Breast epithelium (tissue), 4 donors: ENCODE measurements around the gene COL23A1. TPM values are rescaled to one million over a fixed set of nuclear protein-coding genes. Genes with fewer than 3 reads are reported as not detected.
"Not testable (repeated sequence)": the region's sequence is repeated elsewhere in the genome, so short reads cannot be mapped to it uniquely, and the experiment has no call there.

Experiments used
- DNase-seq, 2 donors: peaks; one replicate each; pipeline ENCODE4 v3.0.0-alpha.2; 2019; ENCODE audit warnings: low spot score in 2 of 2
- H3K27ac ChIP-seq, 2 donors: fragments of 200-600 bp; sonication (generic) in 1 of 2; one replicate each; pipeline ENCODE4 v1.5.1; 2016 to 2019; ENCODE audit warnings: mild to moderate bottlenecking in 1 of 2
- H3K27me3 ChIP-seq, 2 donors: fragments of 200-600 bp; sonication (generic) in 1 of 2; one replicate each; pipeline versions ENCODE4 v1.5.1 to v1.6.0; 2017 to 2019; ENCODE audit warnings: control low read depth in 1 of 2, mild to moderate bottlenecking in 1 of 2
- H3K36me3 ChIP-seq: fragments of 200-600 bp; one replicate; pipeline ENCODE4 v1.5.1; 2019
- H3K4me1 ChIP-seq, 2 donors: fragments of 200-600 bp; sonication (generic); one replicate each; pipeline ENCODE4 v1.5.1; 2016 to 2019; ENCODE audit warnings: control low read depth in 1 of 2
- H3K4me3 ChIP-seq, 3 donors: fragments of 200-600 bp; sonication (generic); 1 replicate in 2 of 3; 2 replicates in 1 of 3; pipeline ENCODE4 v1.5.1; 2016 to 2019; ENCODE audit warnings: mild to moderate bottlenecking in 3 of 3, moderate library complexity in 2 of 3
- H3K9me3 ChIP-seq, 2 donors: fragments of 200-600 bp; sonication (generic) in 1 of 2; one replicate each; pipeline ENCODE4 v1.5.1; 2016 to 2019; ENCODE audit warnings: control low read depth in 1 of 2
- CTCF ChIP-seq, 3 donors: fragments of 450-650 bp; IDR thresholded peaks; one replicate each; pipeline ENCODE4 v1.5.1; 2016 to 2017; ENCODE audit warnings: antibody characterized with exemption in 3 of 3, mild to moderate bottlenecking in 3 of 3, moderate library complexity in 3 of 3
- POLR2A ChIP-seq: fragments of 450-650 bp; IDR thresholded peaks from one replicate; pipeline ENCODE4 v1.6.1; 2016; ENCODE audit warnings: antibody characterized with exemption, mild to moderate bottlenecking, moderate library complexity
- POLR2AphosphoS5 ChIP-seq, 3 donors: sonication (generic); formaldehyde crosslinking; IDR thresholded peaks; one replicate each; pipeline ENCODE4 v1.6.1; 2017; ENCODE audit warnings: antibody characterized with exemption in 3 of 3
- intact Hi-C: fragments of 100-400 bp; cut with DNase I; formaldehyde crosslinking; loops from one replicate; pipeline ENCODE4 v1.15.1; 2023; ENCODE audit warnings: low total_unique reads
- total RNA-seq, 3 donors: library from RNA; depleted of rRNA; stranded (reverse); fragments of >200 nt; gene quantifications; one replicate each; pipeline ENCODE4 v1.1.0, GENCODE V29; 2016

COL23A1 gene
- total RNA-seq, 3 donors from 2014 or later: 0.32 to 3.3 (median 2.6) TPM

GRCh38 chr5:178231539-178232123, 358.6 kb downstream of the COL23A1 start:
- Histone ChIP-seq H3K9me3 (no peaks in the 10 kb centered on the region), H3K4me3 (peak overlapping the region; percentile 82 to 96 (median 92)), H3K27ac (peak overlapping the region; percentile 94 to 95), H3K36me3 (peaks cover 5% of the 10 kb centered on the region), H3K27me3 (no peaks in the 10 kb centered on the region), H3K4me1 (peaks cover 12 to 14% of the 10 kb centered on the region in 2 donors)
- no peak for DNase-seq
- TF ChIP-seq POLR2A (no peak), CTCF (IDR thresholded peaks at IDR 0.05) (no peak), POLR2AphosphoS5 (IDR thresholded peaks at IDR 0.05) (no peak)
- intact Hi-C loops: no loop called here

GRCh38 chr5:178230879-178231538, 359.2 kb downstream of the COL23A1 start:
- TF ChIP-seq CTCF (IDR thresholded peaks at IDR 0.05) (no peak), POLR2AphosphoS5 (IDR thresholded peaks at IDR 0.05) (peak in 1 of 3 donors; percentile 16)
- Histone ChIP-seq H3K27me3 (no peaks in the 10 kb centered on the region), H3K4me3 (peak overlapping the region; percentile 82 to 96 (median 92)), H3K36me3 (peaks cover 5% of the 10 kb centered on the region), H3K9me3 (no peaks in the 10 kb centered on the region), H3K4me1 (peaks cover 8 to 9% of the 10 kb centered on the region in 2 donors), H3K27ac (peak overlapping the region; percentile 94 to 95)
- intact Hi-C loops: no loop called here
- DNase-seq: no peak

- Histone ChIP-seq H3K27ac (no peak overlapping the region), H3K9me3 (no peaks in the 10 kb centered on the region), H3K4me1 (peaks cover 8 to 9% of the 10 kb centered on the region in 2 donors), H3K27me3 (no peaks in the 10 kb centered on the region), H3K36me3 (peaks cover 5% of the 10 kb centered on the region), H3K4me3 (no peak overlapping the region)
- TF ChIP-seq POLR2A (no peak), CTCF (IDR thresholded peaks at IDR 0.05) (no peak), POLR2AphosphoS5 (IDR thresholded peaks at IDR 0.05) (no peak)
- DNase-seq: no peak
- intact Hi-C loops: no loop called here
These were observed 360.3 kb downstream of the COL23A1 start for GRCh38 chr5:178229861-178230260.

- H3K27me3 ChIP-seq, DNase-seq, H3K4me1 ChIP-seq, H3K36me3 ChIP-seq, H3K27ac ChIP-seq, H3K9me3 ChIP-seq, H3K4me3 ChIP-seq, intact Hi-C loops: not testable (repeated sequence)
These were observed 361.1 kb downstream of the COL23A1 start for GRCh38 chr5:178229111-178229510.

- TF ChIP-seq CTCF (IDR thresholded peaks at IDR 0.05): no peak
- intact Hi-C loops: no loop called here
- Histone ChIP-seq H3K36me3 (peaks cover 5% of the 10 kb centered on the region), H3K9me3 (no peaks in the 10 kb centered on the region), H3K27me3 (no peaks in the 10 kb centered on the region), H3K4me1 (peaks cover 8 to 9% of the 10 kb centered on the region in 2 donors), H3K4me3 (no peak overlapping the region), H3K27ac (no peak overlapping the region)
- DNase-seq: no peak
These were observed 361.6 kb downstream of the COL23A1 start for GRCh38 chr5:178228609-178229008.
